Prostate gland (tissue), 2 donors: ENCODE results near the gene HELB. TPM values are rescaled to one million over a fixed set of nuclear protein-coding genes. Genes with fewer than 3 reads are reported as not detected.

Experiments used
- DNase-seq: peaks from one replicate; pipeline ENCODE4 v3.0.0-alpha.2; 2019; ENCODE audit warnings: low spot score
- H3K27ac ChIP-seq, 2 donors: fragments of 200-600 bp; sonication (generic); 2 replicates each; pipeline ENCODE4 v1.5.1; 2017 to 2019
- H3K27me3 ChIP-seq: fragments of 200-600 bp; sonication (generic); replicated peaks from 2 replicates; pipeline ENCODE4 v1.5.1; 2019; ENCODE audit not compliant: insufficient read depth
- H3K36me3 ChIP-seq, 2 donors: fragments of 200-600 bp; sonication (generic); 1 replicate in 1 of 2; 2 replicates in 1 of 2; pipeline versions ENCODE4 v1.5.1 to v1.8.1; 2017 to 2019
- H3K4me1 ChIP-seq: fragments of 200-600 bp; sonication (generic); replicated peaks from 2 replicates; pipeline ENCODE4 v1.5.1; 2019
- H3K4me3 ChIP-seq, 2 donors: fragments of 200-600 bp; sonication (generic); 2 replicates each; pipeline ENCODE4 v1.5.1; 2017 to 2019
- H3K9me3 ChIP-seq: fragments of 200-600 bp; sonication (generic); 2 replicates; pipeline ENCODE4 v1.5.1; 2017
- POLR2A ChIP-seq: fragments of 450-650 bp; IDR thresholded peaks from one replicate; pipeline ENCODE4 v1.6.1; 2016; ENCODE audit warnings: antibody characterized with exemption, mild to moderate bottlenecking
- POLR2AphosphoS5 ChIP-seq: sonication (generic); formaldehyde crosslinking; IDR thresholded peaks from one replicate; pipeline ENCODE4 v1.6.1; 2017; ENCODE audit warnings: antibody characterized with exemption
- WGBS: methylation state at CpG from one replicate; pipeline ENCODE4 v1.1.5; 2018; 5-methylcytosine and 5-hydroxymethylcytosine counted together
- intact Hi-C: fragments of 100-400 bp; cut with DNase I; formaldehyde crosslinking; loops from one replicate; pipeline ENCODE4 v1.14.2; 2022
- total RNA-seq, 2 donors: library from RNA; depleted of rRNA; stranded (reverse); fragments of >200 nt; gene quantifications; one replicate each; pipeline ENCODE4 v1.1.0, GENCODE V29; 2016
- TF ChIP-seq, protein P1 (sequence below), 4 experiments: fragments of 200-600 bp in 2 of 4; fragments of 450-650 bp in 2 of 4; sonication (generic) in 2 of 4; IDR thresholded peaks; 1 replicate in 3 of 4; 2 replicates in 1 of 4; pipeline ENCODE4 v1.5.1; 2016 to 2019; ENCODE audit warnings: antibody characterized with exemption in 4 of 4, mild to moderate bottlenecking in 2 of 4, moderate library complexity in 2 of 4

The HELB gene
- total RNA-seq, 2 donors from 2014 or later = 2.7 to 4.1 TPM

DNA sequence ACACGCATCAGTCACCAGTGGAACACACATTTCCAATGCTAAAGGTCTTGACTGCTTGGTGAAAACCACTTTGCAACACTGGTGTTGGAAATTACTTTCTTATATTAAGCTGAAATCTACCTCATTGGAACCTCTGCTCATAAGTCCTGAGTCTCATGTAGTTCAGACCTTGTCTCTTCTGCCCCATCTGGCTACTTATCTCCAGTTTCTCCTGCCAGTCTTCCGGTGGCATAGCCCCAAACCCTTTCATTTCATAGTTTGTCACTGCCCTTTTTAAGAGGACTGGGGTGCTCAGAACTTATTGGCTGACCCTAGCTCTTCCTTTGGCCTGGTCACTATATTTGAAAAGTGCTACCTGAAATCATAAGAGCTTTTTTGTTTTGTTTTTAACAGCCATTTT is 43.7 kb downstream of the HELB start:
- 98% methylated on average over 2 of the region's 2 CpGs for WGBS
- TF ChIP-seq POLR2AphosphoS5 (no peak), POLR2A (no peak)
- TF ChIP-seq, protein P1, sequence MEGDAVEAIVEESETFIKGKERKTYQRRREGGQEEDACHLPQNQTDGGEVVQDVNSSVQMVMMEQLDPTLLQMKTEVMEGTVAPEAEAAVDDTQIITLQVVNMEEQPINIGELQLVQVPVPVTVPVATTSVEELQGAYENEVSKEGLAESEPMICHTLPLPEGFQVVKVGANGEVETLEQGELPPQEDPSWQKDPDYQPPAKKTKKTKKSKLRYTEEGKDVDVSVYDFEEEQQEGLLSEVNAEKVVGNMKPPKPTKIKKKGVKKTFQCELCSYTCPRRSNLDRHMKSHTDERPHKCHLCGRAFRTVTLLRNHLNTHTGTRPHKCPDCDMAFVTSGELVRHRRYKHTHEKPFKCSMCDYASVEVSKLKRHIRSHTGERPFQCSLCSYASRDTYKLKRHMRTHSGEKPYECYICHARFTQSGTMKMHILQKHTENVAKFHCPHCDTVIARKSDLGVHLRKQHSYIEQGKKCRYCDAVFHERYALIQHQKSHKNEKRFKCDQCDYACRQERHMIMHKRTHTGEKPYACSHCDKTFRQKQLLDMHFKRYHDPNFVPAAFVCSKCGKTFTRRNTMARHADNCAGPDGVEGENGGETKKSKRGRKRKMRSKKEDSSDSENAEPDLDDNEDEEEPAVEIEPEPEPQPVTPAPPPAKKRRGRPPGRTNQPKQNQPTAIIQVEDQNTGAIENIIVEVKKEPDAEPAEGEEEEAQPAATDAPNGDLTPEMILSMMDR (IDR thresholded peaks at IDR 0.05) = no peak
- DNase-seq = no peak
- Histone ChIP-seq H3K27me3 (no peaks in the 10 kb centered on the region), H3K4me1 (no peaks in the 10 kb centered on the region), H3K4me3 (no peak overlapping the region), H3K27ac (no peak overlapping the region), H3K36me3 (no peaks in the 10 kb centered on the region), H3K9me3 (no peaks in the 10 kb centered on the region)
- intact Hi-C loops = no loop called here

DNA sequence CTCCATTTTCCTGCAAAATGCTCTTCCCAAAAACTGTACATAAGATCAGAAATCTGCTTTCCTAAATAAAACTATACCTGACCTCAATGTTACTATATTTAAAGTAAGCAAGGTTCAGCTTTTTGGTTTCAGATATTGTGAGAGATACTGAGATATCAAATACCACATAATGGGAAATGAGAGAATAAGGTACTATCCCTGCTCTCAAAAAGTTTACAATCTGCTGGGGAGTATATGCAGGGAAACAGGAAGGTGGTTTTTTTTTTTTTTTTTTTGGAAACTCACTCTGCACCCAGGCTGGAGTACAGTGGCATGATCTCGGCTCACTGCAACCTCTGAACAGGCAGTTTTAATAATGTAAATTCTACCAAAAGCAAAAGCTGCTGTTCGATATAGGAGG is 49.0 kb downstream of the HELB start:
- WGBS = 92% methylated on average over 2 of the region's 2 CpGs
- H3K4me1 ChIP-seq = no peaks in the 10 kb centered on the region
- intact Hi-C loops = no loop called here
- no peak overlapping the region for H3K27ac ChIP-seq
- H3K9me3 ChIP-seq = no peaks in the 10 kb centered on the region
- no peak for TF ChIP-seq POLR2AphosphoS5
- TF ChIP-seq POLR2A = no peak
- TF ChIP-seq, protein P1 (IDR thresholded peaks at IDR 0.05) = no peak
- no peak for DNase-seq
- H3K27me3 ChIP-seq = no peaks in the 10 kb centered on the region
- H3K36me3 ChIP-seq = no peaks in the 10 kb centered on the region
- H3K4me3 ChIP-seq = no peak overlapping the region

DNA sequence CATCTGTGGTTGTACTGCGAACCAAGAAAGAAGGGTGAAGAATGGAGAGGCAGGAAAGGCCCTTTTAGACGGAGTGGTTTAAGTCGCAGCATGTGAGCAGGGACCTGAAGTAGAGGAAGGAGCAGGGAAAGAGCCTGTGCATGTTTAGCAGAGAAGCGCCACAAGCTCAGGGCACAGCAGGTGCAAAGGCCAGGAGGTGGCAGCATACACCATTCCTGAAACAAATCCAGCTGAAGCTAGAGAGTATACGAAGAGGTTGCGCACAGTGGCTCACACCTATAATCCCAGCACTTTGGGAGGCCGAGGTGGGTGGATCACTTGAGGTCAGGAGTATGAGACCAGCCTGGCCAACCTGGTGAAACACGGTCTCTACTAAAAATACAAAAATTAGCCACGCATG is 49.9 kb downstream of the HELB start:
- DNase-seq = no peak
- intact Hi-C loops = no loop called here

DNA sequence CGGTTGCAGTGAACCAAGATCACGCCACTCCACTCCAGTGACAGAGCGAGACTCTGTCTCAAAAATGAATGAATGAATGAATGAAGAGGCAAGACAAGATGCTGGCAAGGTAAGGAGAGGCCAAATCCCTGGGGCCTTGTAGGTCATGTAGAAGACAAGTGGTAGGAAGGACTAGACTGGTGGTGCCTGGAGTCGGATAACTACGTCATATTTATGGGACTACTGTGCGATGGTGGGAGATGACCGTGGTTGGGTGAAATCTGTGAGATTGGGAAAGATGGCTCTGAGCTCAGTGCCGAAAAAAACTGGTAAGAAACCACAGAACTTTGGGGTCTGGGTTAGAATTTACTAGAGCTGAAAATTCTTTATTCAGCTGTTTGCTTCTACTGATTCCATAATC is 50.6 kb downstream of the HELB start:
- Histone ChIP-seq H3K27ac (no peak overlapping the region), H3K4me3 (no peak overlapping the region), H3K4me1 (no peaks in the 10 kb centered on the region), H3K9me3 (no peaks in the 10 kb centered on the region), H3K36me3 (no peaks in the 10 kb centered on the region), H3K27me3 (no peaks in the 10 kb centered on the region)
- WGBS = 95% methylated on average over 8 of the region's 8 CpGs
- intact Hi-C loops = no loop called here
- no peak for DNase-seq
- TF ChIP-seq, protein P1 (IDR thresholded peaks at IDR 0.05) = no peak

More for the DNA sequence above, 49.9 kb downstream of the HELB start:
- Histone ChIP-seq H3K27me3 (no peaks in the 10 kb centered on the region), H3K4me1 (no peaks in the 10 kb centered on the region), H3K4me3 (no peak overlapping the region), H3K36me3 (no peaks in the 10 kb centered on the region), H3K9me3 (no peaks in the 10 kb centered on the region), H3K27ac (no peak overlapping the region)
- TF ChIP-seq, protein P1 (IDR thresholded peaks at IDR 0.05) = peak in 3 of 4 experiments; percentile 6 to 12 (median 7)
- TF ChIP-seq POLR2AphosphoS5 = no peak
- TF ChIP-seq POLR2A = no peak
- WGBS = 80% methylated on average over 9 of the region's 9 CpGs

DNA sequence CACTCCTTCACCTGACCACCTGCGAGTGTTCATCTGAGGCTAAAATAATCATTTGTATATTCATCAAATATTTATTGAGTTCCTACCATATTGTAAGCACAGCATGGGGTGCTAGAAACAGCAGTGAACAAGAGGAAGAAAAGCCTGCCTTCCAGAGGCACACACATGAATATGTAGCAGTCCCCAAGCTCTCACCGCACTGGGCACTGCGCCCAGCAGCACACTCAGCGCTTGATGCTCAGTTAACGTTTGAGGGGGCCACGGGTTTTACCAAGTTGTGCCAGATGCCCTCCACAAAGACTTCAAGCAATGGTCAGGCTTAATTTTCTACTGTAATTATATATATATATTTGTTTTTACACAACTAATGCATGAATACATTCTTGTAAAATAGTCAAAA is 52.0 kb downstream of the HELB start:
- Histone ChIP-seq H3K9me3 (no peaks in the 10 kb centered on the region), H3K4me3 (no peak overlapping the region), H3K36me3 (no peaks in the 10 kb centered on the region), H3K4me1 (no peaks in the 10 kb centered on the region), H3K27ac (no peak overlapping the region), H3K27me3 (no peaks in the 10 kb centered on the region)
- 75% methylated on average over 6 of the region's 6 CpGs for WGBS
- TF ChIP-seq, protein P1 (IDR thresholded peaks at IDR 0.05) = no peak
- TF ChIP-seq POLR2AphosphoS5 = no peak
- TF ChIP-seq POLR2A = no peak
- intact Hi-C loops = no loop called here
- no peak for DNase-seq
